B cell (primary cell): ENCODE results near the gene CARHSP1.

Source experiments
- CTCF ChIP-seq: fragments of 200-600 bp; IDR thresholded peaks from one replicate; pipeline ENCODE4 v1.8.0; 2022; ENCODE audit warnings: antibody characterized with exemption, mild to moderate bottlenecking
- EZH2 ChIP-seq: IDR thresholded peaks from 2 replicates; pipeline ENCODE4 v1.6.1; 2012; ENCODE audit warnings: borderline replicate concordance, low read depth, mild to moderate bottlenecking, moderate library complexity, low read length; ENCODE audit not compliant: insufficient read depth, poor library complexity, severe bottlenecking

- no peak for TF ChIP-seq CTCF
- TF ChIP-seq EZH2: no peak
Observed at GRCh38 chr16:8822403-8822802, 46.4 kb downstream of the CARHSP1 start.
